Muscle layer of colon (tissue), 2 donors: Measurements from ENCODE around the gene VASN.

Source experiments
- H3K27ac ChIP-seq: one replicate; pipeline ENCODE4 v1.7.0; 2013; ENCODE audit warnings: low read depth, mild to moderate bottlenecking, low read length, moderate library complexity
- H3K27me3 ChIP-seq, 2 donors: one replicate each; pipeline ENCODE4 v1.7.0; 2013; ENCODE audit warnings: low read length in 2 of 2, mild to moderate bottlenecking in 2 of 2; ENCODE audit not compliant: insufficient read depth in 2 of 2, control insufficient read depth in 1 of 2
- H3K36me3 ChIP-seq: one replicate; pipeline ENCODE4 v1.7.0; 2013; ENCODE audit warnings: mild to moderate bottlenecking, low read length; ENCODE audit not compliant: insufficient read depth
- H3K4me1 ChIP-seq: one replicate; pipeline ENCODE4 v1.7.0; 2013; ENCODE audit warnings: mild to moderate bottlenecking, low read length; ENCODE audit not compliant: insufficient read depth
- H3K4me3 ChIP-seq, 2 donors: one replicate each; pipeline ENCODE4 v1.7.0; 2013; ENCODE audit warnings: low read length in 2 of 2, low read depth in 1 of 2, mild to moderate bottlenecking in 1 of 2, moderate library complexity in 1 of 2
- H3K9ac ChIP-seq: one replicate; pipeline ENCODE4 v1.7.0; 2013; ENCODE audit warnings: low read length
- H3K9me3 ChIP-seq: one replicate; pipeline ENCODE4 v1.7.0; 2013; ENCODE audit warnings: mild to moderate bottlenecking, low read length
- donor health status: abdominal sarcoma.
- donor health status: Adenocarcinoma of cecum.

VASN gene

DNA sequence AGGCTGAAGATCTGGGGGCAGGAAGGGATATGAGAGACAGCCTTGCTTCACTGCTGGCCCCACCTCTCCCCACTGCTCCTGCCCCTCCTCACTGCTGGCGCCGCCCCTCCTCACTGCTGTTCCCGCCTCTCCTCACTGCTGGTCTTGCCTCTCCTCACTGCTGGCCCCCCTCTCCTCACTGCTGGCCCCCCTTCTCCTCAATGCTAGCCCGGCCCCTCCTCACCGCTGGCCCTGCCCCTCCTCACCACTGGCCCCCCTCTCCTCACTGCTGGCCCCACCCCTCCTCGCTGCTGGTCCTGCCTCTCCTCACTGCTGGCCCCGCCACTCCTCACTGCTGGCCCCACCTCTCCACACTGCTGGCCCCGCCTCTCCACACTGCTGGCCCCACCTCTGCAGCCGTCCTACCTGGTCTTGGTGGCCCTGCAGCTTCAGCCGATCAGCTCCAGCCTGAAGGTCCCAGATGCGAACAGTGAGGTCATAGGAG is 11.1 kb upstream of the VASN start:
- peaks cover 4% of the 10 kb centered on the region for H3K4me1 ChIP-seq
- H3K9ac ChIP-seq = no peak overlapping the region
- no peaks in the 10 kb centered on the region for H3K27me3 ChIP-seq
- H3K4me3 ChIP-seq = no peak overlapping the region
- no peak overlapping the region for H3K27ac ChIP-seq
- H3K36me3 ChIP-seq = peaks cover 10% of the 10 kb centered on the region
- H3K9me3 ChIP-seq = no peaks in the 10 kb centered on the region

- H3K27ac ChIP-seq = no peak overlapping the region
- no peak overlapping the region for H3K9ac ChIP-seq
- H3K36me3 ChIP-seq = peaks cover 10% of the 10 kb centered on the region
- no peak overlapping the region for H3K4me3 ChIP-seq
- peaks cover 4% of the 10 kb centered on the region for H3K4me1 ChIP-seq
- no peaks in the 10 kb centered on the region for H3K9me3 ChIP-seq
- no peaks in the 10 kb centered on the region for H3K27me3 ChIP-seq
These were observed 10.4 kb upstream of the VASN start for GRCh38 chr16:4361033-4361943.

GRCh38 chr16:4361944-4362311 is 9.7 kb upstream of the VASN start:
- H3K9ac ChIP-seq = no peak overlapping the region
- H3K27ac ChIP-seq = no peak overlapping the region
- H3K4me3 ChIP-seq = no peak overlapping the region
- H3K4me1 ChIP-seq = peaks cover 4% of the 10 kb centered on the region
- no peaks in the 10 kb centered on the region for H3K27me3 ChIP-seq
- H3K9me3 ChIP-seq = no peaks in the 10 kb centered on the region
- H3K36me3 ChIP-seq = peaks cover 10% of the 10 kb centered on the region

DNA sequence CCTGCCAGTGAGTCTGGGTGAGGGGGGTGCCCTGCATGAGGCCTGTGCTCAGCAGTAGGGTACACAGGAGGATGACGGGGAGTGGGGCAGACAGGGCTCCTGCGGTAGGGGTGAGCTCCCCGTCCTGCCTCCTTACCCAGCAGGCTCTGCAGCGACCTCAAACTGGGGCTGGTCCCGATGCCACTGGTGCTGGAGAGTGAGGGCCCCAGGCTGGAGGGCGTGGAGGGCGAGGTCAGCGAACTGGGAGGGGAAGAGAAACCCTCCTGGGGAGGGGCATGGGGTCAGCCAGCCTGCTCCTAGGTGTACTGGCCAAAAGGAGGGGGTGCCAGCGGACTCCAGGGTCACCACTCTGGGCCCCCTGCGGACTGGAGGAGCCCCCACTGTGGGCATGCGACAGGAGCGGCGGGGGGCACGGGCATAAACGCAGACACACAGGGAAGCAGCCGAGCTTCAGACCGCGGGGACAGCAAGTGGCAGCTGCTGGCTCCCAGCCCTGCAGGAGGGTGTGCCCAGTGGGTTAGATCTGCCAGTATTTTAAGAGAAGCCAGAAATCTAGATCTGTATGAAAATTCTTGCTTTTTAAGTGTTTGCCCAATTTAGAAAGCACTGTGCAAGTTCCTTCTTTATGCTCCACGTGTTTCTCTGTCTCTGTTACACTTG is 9.0 kb upstream of the VASN start:
- H3K27me3 ChIP-seq = no peaks in the 10 kb centered on the region
- H3K36me3 ChIP-seq = peaks cover 10% of the 10 kb centered on the region
- no peak overlapping the region for H3K27ac ChIP-seq
- H3K9ac ChIP-seq = no peak overlapping the region
- no peaks in the 10 kb centered on the region for H3K9me3 ChIP-seq
- H3K4me1 ChIP-seq = peaks cover 4% of the 10 kb centered on the region
- no peak overlapping the region for H3K4me3 ChIP-seq

- H3K9ac ChIP-seq = no peak overlapping the region
- no peaks in the 10 kb centered on the region for H3K27me3 ChIP-seq
- peaks cover under 1% of the 10 kb centered on the region for H3K4me1 ChIP-seq
- peaks cover 10% of the 10 kb centered on the region for H3K36me3 ChIP-seq
- H3K27ac ChIP-seq = no peak overlapping the region
- H3K4me3 ChIP-seq = no peak overlapping the region
- H3K9me3 ChIP-seq = no peaks in the 10 kb centered on the region
These were observed 7.2 kb upstream of the VASN start for GRCh38 chr16:4364196-4365013.

GRCh38 chr16:4365014-4365406 is 6.6 kb upstream of the VASN start:
- Histone ChIP-seq H3K36me3 (peaks cover 8% of the 10 kb centered on the region), H3K27ac (no peak overlapping the region)

DNA sequence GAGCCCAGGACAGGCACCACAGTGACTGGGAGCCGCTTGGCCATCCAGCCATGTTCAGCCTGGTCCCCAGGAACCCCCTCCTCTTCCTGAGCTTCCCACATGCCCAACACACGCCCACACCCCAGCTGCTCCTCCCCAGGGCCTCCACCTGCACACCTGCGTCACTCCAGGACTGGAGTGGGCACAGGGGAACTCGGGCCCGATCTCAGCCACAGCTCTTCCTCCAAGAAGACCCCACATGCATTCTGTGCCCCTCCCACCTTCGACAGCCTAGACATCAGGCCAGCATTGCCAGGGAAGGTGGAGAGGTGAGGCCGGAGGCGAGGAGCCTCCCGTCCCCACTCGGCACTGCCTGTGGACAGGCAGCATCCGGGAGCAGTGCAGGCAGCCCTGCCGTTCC is 6.0 kb upstream of the VASN start:
- Histone ChIP-seq H3K4me3 (no peak overlapping the region), H3K27me3 (no peaks in the 10 kb centered on the region), H3K4me1 (peaks cover 4% of the 10 kb centered on the region), H3K36me3 (peaks cover 6% of the 10 kb centered on the region), H3K9ac (no peak overlapping the region), H3K27ac (no peak overlapping the region), H3K9me3 (no peaks in the 10 kb centered on the region)

More at GRCh38 chr16:4365014-4365406, 6.6 kb upstream of the VASN start:
- Histone ChIP-seq H3K9ac (no peak overlapping the region), H3K27me3 (no peaks in the 10 kb centered on the region), H3K9me3 (no peaks in the 10 kb centered on the region), H3K4me1 (peaks cover 2% of the 10 kb centered on the region), H3K4me3 (no peak overlapping the region)

GRCh38 chr16:4366016-4366415 is 5.6 kb upstream of the VASN start:
- Histone ChIP-seq H3K27ac (no peak overlapping the region), H3K4me1 (peaks cover 6% of the 10 kb centered on the region), H3K4me3 (no peak overlapping the region), H3K9me3 (no peaks in the 10 kb centered on the region), H3K9ac (no peak overlapping the region), H3K27me3 (no peaks in the 10 kb centered on the region), H3K36me3 (peaks cover 6% of the 10 kb centered on the region)

GRCh38 chr16:4367393-4367856 is 4.2 kb upstream of the VASN start:
- H3K4me1 ChIP-seq = peaks cover 12% of the 10 kb centered on the region
- no peak overlapping the region for H3K9ac ChIP-seq
- no peak overlapping the region for H3K4me3 ChIP-seq
- no peaks in the 10 kb centered on the region for H3K9me3 ChIP-seq
- H3K27ac ChIP-seq = no peak overlapping the region
- no peaks in the 10 kb centered on the region for H3K27me3 ChIP-seq
- H3K36me3 ChIP-seq = peaks cover 6% of the 10 kb centered on the region

DNA sequence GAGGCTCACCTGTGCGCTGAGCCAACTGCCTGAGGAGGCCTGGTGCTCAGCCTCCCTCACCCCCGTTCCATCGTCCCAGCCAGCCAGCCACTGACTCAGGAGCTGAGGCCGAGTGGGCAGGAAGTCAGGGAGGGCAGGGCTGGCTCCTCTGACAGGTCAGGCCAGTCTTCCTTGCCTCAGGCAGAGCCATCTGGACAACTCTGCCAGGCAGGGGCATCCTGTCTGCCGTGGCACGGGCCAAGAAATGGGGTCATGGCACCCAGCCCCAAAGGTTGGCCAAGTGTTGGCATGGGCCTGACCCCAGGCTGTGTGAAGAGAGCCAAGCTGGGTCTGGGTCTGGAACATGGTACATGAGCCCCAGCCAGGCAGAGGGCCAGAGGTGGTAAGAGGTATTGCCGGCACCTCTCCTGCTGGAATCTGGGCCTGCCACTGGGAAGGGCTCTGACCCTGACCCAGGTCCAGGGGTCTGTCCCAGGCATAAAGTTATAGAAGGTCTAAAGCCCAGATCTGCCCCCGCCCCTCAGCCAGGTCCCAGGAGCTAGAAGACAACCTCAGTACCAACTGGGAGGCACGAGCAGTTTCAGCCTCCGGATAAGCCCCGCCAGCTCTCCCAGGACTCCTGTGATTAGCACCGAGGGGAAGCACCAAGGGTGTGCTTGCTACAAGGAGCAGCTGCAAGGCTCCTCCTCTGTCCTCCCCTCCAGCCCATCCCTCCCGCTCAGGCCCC is 2.5 kb upstream of the VASN start:
- Histone ChIP-seq H3K27ac (no peak overlapping the region), H3K27me3 (no peaks in the 10 kb centered on the region), H3K4me1 (peaks cover 29% of the 10 kb centered on the region), H3K36me3 (peaks cover 3% of the 10 kb centered on the region), H3K9me3 (no peaks in the 10 kb centered on the region), H3K9ac (no peak overlapping the region), H3K4me3 (no peak overlapping the region)
